Skeletal muscle satellite cell (primary cell): Measurements from ENCODE around the gene RBM45.

Experiments
- H3K27me3 ChIP-seq: 2 replicates; pipeline ENCODE4 v1.7.0; 2013; ENCODE audit warnings: low read length; ENCODE audit not compliant: control insufficient read depth, insufficient read depth
- H3K36me3 ChIP-seq: 2 replicates; pipeline ENCODE4 v1.7.0; 2013; ENCODE audit warnings: mild to moderate bottlenecking, control low read depth, low read length; ENCODE audit not compliant: insufficient read depth
- H3K4me1 ChIP-seq: 2 replicates; pipeline ENCODE4 v1.7.0; 2013; ENCODE audit warnings: low read length; ENCODE audit not compliant: control insufficient read depth, insufficient read depth
- H3K4me2 ChIP-seq: 2 replicates; pipeline ENCODE4 v1.7.0; 2013; ENCODE audit warnings: mild to moderate bottlenecking, low read length
- H3K4me3 ChIP-seq: 2 replicates; pipeline ENCODE4 v1.7.0; 2013; ENCODE audit warnings: low read length
- H3K9ac ChIP-seq: 2 replicates; pipeline ENCODE4 v1.7.0; 2013; ENCODE audit warnings: mild to moderate bottlenecking, low read depth, low read length, moderate library complexity
- H3K9me3 ChIP-seq: replicated peaks from 2 replicates; pipeline ENCODE4 v1.7.0; 2013; ENCODE audit warnings: mild to moderate bottlenecking, control low read depth, low read length

RBM45 gene

GRCh38 chr2:178111743-178112142, 494 bp upstream of the RBM45 start:
- peak overlapping the region; percentile 49 for H3K4me2 ChIP-seq
- H3K27me3 ChIP-seq: no peaks in the 10 kb centered on the region
- peaks cover 9% of the 10 kb centered on the region for H3K4me1 ChIP-seq
- H3K4me3 ChIP-seq: peak overlapping the region; percentile 32
- H3K9ac ChIP-seq: peak overlapping the region; percentile 87
- H3K36me3 ChIP-seq: no peaks in the 10 kb centered on the region
- no peaks in the 10 kb centered on the region for H3K9me3 ChIP-seq

- Histone ChIP-seq H3K4me3 (no peak overlapping the region), H3K4me2 (no peak overlapping the region), H3K27me3 (no peaks in the 10 kb centered on the region), H3K9ac (no peak overlapping the region), H3K9me3 (no peaks in the 10 kb centered on the region), H3K4me1 (peaks cover 9% of the 10 kb centered on the region), H3K36me3 (peaks cover 6% of the 10 kb centered on the region)
Measured at GRCh38 chr2:178114462-178114861, 2.2 kb downstream of the RBM45 start.

DNA sequence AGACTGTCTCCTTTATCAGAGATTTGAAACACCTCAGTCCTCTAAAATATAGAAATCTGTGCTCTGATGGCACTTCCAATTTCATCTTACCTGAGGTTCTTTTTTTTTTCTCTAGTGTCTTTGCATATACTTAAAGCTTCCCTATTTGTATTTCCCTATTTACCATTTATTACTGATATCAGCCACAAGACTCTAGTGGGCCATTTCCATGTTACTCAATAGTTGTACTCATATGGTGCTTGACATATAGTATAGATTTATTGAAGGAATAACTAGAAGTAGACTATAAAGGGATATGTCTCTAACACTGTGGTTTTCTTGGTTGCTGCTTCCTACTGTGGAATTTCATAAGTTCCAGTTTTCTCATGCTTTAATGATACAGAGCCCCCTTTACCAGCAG, 3.0 kb downstream of the RBM45 start:
- no peak overlapping the region for H3K4me3 ChIP-seq
- H3K9ac ChIP-seq: no peak overlapping the region
- H3K9me3 ChIP-seq: no peaks in the 10 kb centered on the region
- peaks cover 6% of the 10 kb centered on the region for H3K36me3 ChIP-seq
- peaks cover 9% of the 10 kb centered on the region for H3K4me1 ChIP-seq
- no peak overlapping the region for H3K4me2 ChIP-seq
- no peaks in the 10 kb centered on the region for H3K27me3 ChIP-seq

GRCh38 chr2:178117725-178118124, 5.5 kb downstream of the RBM45 start:
- Histone ChIP-seq H3K36me3 (peaks cover 14% of the 10 kb centered on the region), H3K9ac (no peak overlapping the region), H3K9me3 (no peaks in the 10 kb centered on the region), H3K4me1 (peaks cover 6% of the 10 kb centered on the region), H3K4me2 (no peak overlapping the region), H3K4me3 (no peak overlapping the region), H3K27me3 (no peaks in the 10 kb centered on the region)

DNA sequence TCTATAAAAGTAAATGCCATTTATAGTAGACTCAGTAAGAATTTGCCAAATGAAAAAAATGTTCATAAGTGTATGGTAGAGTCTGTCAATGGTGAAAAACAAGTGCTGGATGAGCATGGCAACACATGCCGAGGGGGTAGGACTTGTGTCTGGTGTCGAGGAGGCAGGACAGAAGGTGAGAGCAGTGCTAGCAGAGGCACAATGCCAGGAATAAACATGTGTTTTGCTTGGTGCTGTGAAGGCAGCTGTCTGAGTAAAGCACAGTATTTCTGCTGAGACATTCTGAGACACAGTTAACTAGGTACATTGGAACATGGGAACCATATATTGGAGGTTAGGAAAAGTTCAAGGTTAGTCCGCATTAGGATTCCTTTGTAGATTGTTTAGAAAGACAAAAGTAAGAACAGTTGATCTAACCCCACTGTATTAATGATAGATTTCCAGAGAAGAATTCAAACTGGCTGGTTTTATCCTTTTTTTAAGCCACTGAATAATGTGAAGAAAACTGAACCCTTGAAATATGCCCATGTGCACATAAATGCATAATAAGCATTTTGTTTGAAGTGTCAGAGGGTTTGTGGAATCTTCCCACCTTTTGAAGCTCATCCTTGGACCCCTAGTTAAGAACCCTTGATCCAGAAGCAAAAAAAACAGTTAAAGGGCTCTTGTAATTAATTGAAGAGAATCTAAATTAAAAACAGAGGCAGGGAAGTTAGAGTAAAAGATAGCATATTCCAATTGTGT, 7.1 kb downstream of the RBM45 start:
- Histone ChIP-seq H3K4me2 (no peak overlapping the region), H3K27me3 (no peaks in the 10 kb centered on the region), H3K9ac (no peak overlapping the region), H3K4me1 (no peaks in the 10 kb centered on the region), H3K4me3 (no peak overlapping the region), H3K9me3 (no peaks in the 10 kb centered on the region), H3K36me3 (peaks cover 28% of the 10 kb centered on the region)

- no peaks in the 10 kb centered on the region for H3K4me1 ChIP-seq
- H3K27me3 ChIP-seq: no peaks in the 10 kb centered on the region
- H3K36me3 ChIP-seq: peaks cover 38% of the 10 kb centered on the region
- no peak overlapping the region for H3K4me3 ChIP-seq
- no peak overlapping the region for H3K9ac ChIP-seq
- no peaks in the 10 kb centered on the region for H3K9me3 ChIP-seq
- no peak overlapping the region for H3K4me2 ChIP-seq
Measured at GRCh38 chr2:178123163-178123562, 10.9 kb downstream of the RBM45 start.

GRCh38 chr2:178125125-178125524, 12.9 kb downstream of the RBM45 start:
- Histone ChIP-seq H3K4me2 (no peak overlapping the region), H3K36me3 (peaks cover 41% of the 10 kb centered on the region), H3K27me3 (no peaks in the 10 kb centered on the region), H3K9ac (no peak overlapping the region), H3K9me3 (no peaks in the 10 kb centered on the region), H3K4me3 (no peak overlapping the region), H3K4me1 (no peaks in the 10 kb centered on the region)

- Histone ChIP-seq H3K4me3 (no peak overlapping the region), H3K9me3 (no peaks in the 10 kb centered on the region), H3K27me3 (no peaks in the 10 kb centered on the region), H3K4me2 (no peak overlapping the region), H3K36me3 (peaks cover 43% of the 10 kb centered on the region), H3K4me1 (no peaks in the 10 kb centered on the region), H3K9ac (no peak overlapping the region)
Measured at GRCh38 chr2:178125862-178126261, 13.6 kb downstream of the RBM45 start.

- no peak overlapping the region for H3K4me2 ChIP-seq
Measured at GRCh38 chr2:178128836-178129630, 16.8 kb downstream of the RBM45 start.

GRCh38 chr2:178136321-178137025, 24.2 kb downstream of the RBM45 start:
- Histone ChIP-seq H3K4me1 (no peaks in the 10 kb centered on the region), H3K4me2 (no peak overlapping the region), H3K9me3 (no peaks in the 10 kb centered on the region), H3K36me3 (peaks cover 4% of the 10 kb centered on the region), H3K4me3 (no peak overlapping the region), H3K27me3 (no peaks in the 10 kb centered on the region), H3K9ac (no peak overlapping the region)

More at GRCh38 chr2:178128836-178129630, 16.8 kb downstream of the RBM45 start:
- Histone ChIP-seq H3K4me3 (no peak overlapping the region), H3K9me3 (no peaks in the 10 kb centered on the region), H3K4me1 (no peaks in the 10 kb centered on the region), H3K27me3 (no peaks in the 10 kb centered on the region), H3K9ac (no peak overlapping the region), H3K36me3 (peaks cover 23% of the 10 kb centered on the region)

GRCh38 chr2:178142274-178143065, 30.2 kb downstream of the RBM45 start:
- Histone ChIP-seq H3K4me1 (no peaks in the 10 kb centered on the region), H3K4me2 (peak overlapping the region; percentile 31), H3K36me3 (no peaks in the 10 kb centered on the region), H3K9me3 (no peaks in the 10 kb centered on the region), H3K27me3 (no peaks in the 10 kb centered on the region), H3K9ac (no peak overlapping the region), H3K4me3 (no peak overlapping the region)
